ENCODE results near the gene TNRC6C. TPM values are rescaled to one million over a fixed set of nuclear protein-coding genes. Genes with fewer than 3 reads are reported as not detected.
A peak's percentile ranks its signal among the peaks of the same experiment; 100 is the strongest.

TNRC6C gene
- total and polyA plus RNA-seq, 9 of the 15 experiments (the other 6 are each of a cell fraction or from before 2014, with no cell fraction given) = 0.20 to 4.9 (median 2.3) TPM

- TF ChIP-seq TGIF2 (CRISPR knock-in tag; IDR thresholded peaks at IDR 0.05) (no peak), ATF4 (CRISPR knock-in tag; IDR thresholded peaks at IDR 0.05) (no peak), ARID1B (IDR thresholded peaks at IDR 0.05) (no peak), NFE2 (IDR thresholded peaks at IDR 0.05; ENCODE audit: low read depth) (peak; percentile 63), C11orf30 (IDR thresholded peaks at IDR 0.05; ENCODE audit: low read depth) (peak; percentile 84), MAFK (IDR thresholded peaks at IDR 0.05; ENCODE audit: low read length) (0 out of 2 replicates have a peak, but pooled peaks have one; percentile 13)
These were observed 76.1 kb downstream of the TNRC6C start (continued) for GRCh38 chr17:78034429-78035091.

- Histone ChIP-seq H3K9me3 (replicated peaks; ENCODE audit: control insufficient read depth, insufficient read depth, low read depth, low read length) (no peaks in the 10 kb centered on the region), H3K4me2 (ENCODE audit: insufficient read depth, low read length) (peak overlapping the region; percentile 1; the same call in 1 of the 2 replicates), H4K20me1 (replicated peaks; ENCODE audit: control insufficient read depth, insufficient read depth, low read length) (no peaks in the 10 kb centered on the region), H3K36me3 (ENCODE audit: control insufficient read depth, insufficient read depth, low read length) (peaks cover 8% of the 10 kb centered on the region; the same call in 2 of the 3 replicates), H2AFZ (ENCODE audit: low read depth, low read length) (0 out of 2 replicates have a peak overlapping the region, but pooled peaks have one; percentile 19), H3K4me3 (no peak overlapping the region), H3K27ac (ENCODE audit: extremely low read depth, low read depth, low read length) (no peak overlapping the region), H3K9ac (ENCODE audit: insufficient read depth in 1 of 2, low read depth in 2 of 2, low read length in 2 of 2) (no peak overlapping the region), H3K4me1 (replicated peaks in 1 of 2; ENCODE audit: control insufficient read depth in 2 of 2, insufficient read depth in 2 of 2, low read length in 2 of 2) (peaks cover 15 to 19% of the 10 kb centered on the region in 2 experiments; a peak in 4 of 5 replicates), H3K27me3 (ENCODE audit: control insufficient read depth in 2 of 2, insufficient read depth in 2 of 2, low read length in 2 of 2) (no peaks in the 10 kb centered on the region), H3K9me1 (ENCODE audit: control insufficient read depth, insufficient read depth, low read length) (no peaks in the 10 kb centered on the region), H3K79me2 (ENCODE audit: control insufficient read depth, insufficient read depth, low read length) (no peaks in the 10 kb centered on the region)
- no TSS peak for BruUV-seq (replicated peaks)
- intact Hi-C loops (cut with micrococcal nuclease) (no loop called here), in situ Hi-C loops (cut with MboI) (no loop called here)
- ChIA-PET CTCF (ENCODE audit: low intra/inter-chr PET ratio) (no interaction called here), POLR2A (no interaction called here)
- peak; percentile 26 for FAIRE-seq
- 63% methylated on average over 7 of the region's 7 CpGs for WGBS (ENCODE audit: insufficient coverage, low coverage, missing lambda C conversion rate)
- ATAC-seq = peak; percentile 49
- DNase-seq (ENCODE audit: extremely low read depth in 1 of 4, low spot score in 3 of 4) = peak in 1 of 4 experiments; percentile 46
- TF ChIP-seq MNT (conservative IDR thresholded peaks at IDR 0.05) (0 out of 4 replicates have a peak, but pooled peaks of 1 of the 2 experiments have one; percentile 16), TAL1 (IDR thresholded peaks at IDR 0.05) (peak; percentile 17; the same call in 1 of the 2 replicates), SMARCA5 (IDR thresholded peaks at IDR 0.05) (0 out of 2 replicates have a peak, but pooled peaks have one; percentile 37), PRDM10 (IDR thresholded peaks at IDR 0.05; ENCODE audit: partially characterized antibody) (no peak)
These were observed 78.8 kb downstream of the TNRC6C start for GRCh38 chr17:78037280-78037679.
